Measurements from ENCODE around the gene IRAK3. TPM values are rescaled to one million over a fixed set of nuclear protein-coding genes. Genes with fewer than 3 reads are reported as not detected.

The IRAK3 gene
- total and polyA plus RNA-seq, 2 experiments from 2014 or later, result 0.53 to 1.8 TPM

GRCh38 chr12:66144791-66145754, 43.9 kb upstream of the IRAK3 start (continued):
- TF ChIP-seq ZNF331 (CRISPR knock-in tag; IDR thresholded peaks at IDR 0.05; ENCODE audit: low read depth) (no peak), STAT1 (IDR thresholded peaks at IDR 0.05; ENCODE audit: unreplicated experiment) (no peak), ZNF114 (CRISPR knock-in tag; IDR thresholded peaks at IDR 0.05) (no peak)

GRCh38 chr12:66149702-66150398, 39.2 kb upstream of the IRAK3 start:
- no peaks in the 10 kb centered on the region for H3K9me2 ChIP-seq (ENCODE audit: insufficient read depth)
- H3K27ac ChIP-seq (ENCODE audit: low read depth), result no peak overlapping the region
- no peaks in the 10 kb centered on the region for H3K79me2 ChIP-seq (replicated peaks; ENCODE audit: insufficient read depth)
- Mint-ChIP-seq H3K27me3 (ENCODE audit: insufficient read depth, low read depth, poor library complexity) (peaks cover 2% of the 10 kb centered on the region), H3K4me3 (no peak overlapping the region), H3K36me3 (ENCODE audit: low read depth) (peaks cover 6% of the 10 kb centered on the region; the same call in 2 of the 3 replicates), H3K27ac (no peak overlapping the region), H3K9me3 (no peaks in the 10 kb centered on the region), H3K4me1 (peaks cover 4% of the 10 kb centered on the region)
- no peaks in the 10 kb centered on the region for H4K20me1 ChIP-seq (replicated peaks; ENCODE audit: insufficient read depth)
- DNase-seq (ENCODE audit: low spot score) (peak; percentile 43), ATAC-seq (no peak)
- H3K4me3 ChIP-seq, result no peak overlapping the region
- no peaks in the 10 kb centered on the region for H3K36me3 ChIP-seq (ENCODE audit: insufficient read depth)
- H3K4me2 ChIP-seq, result no peak overlapping the region
- no peaks in the 10 kb centered on the region for H3K27me3 ChIP-seq (ENCODE audit: insufficient read depth)
- TF ChIP-seq ZNF114 (CRISPR knock-in tag; IDR thresholded peaks at IDR 0.05) (no peak), REST (IDR thresholded peaks at IDR 0.05; ENCODE audit: unreplicated experiment) (no peak), CTCF (conservative IDR thresholded peaks at IDR 0.05; ENCODE audit: low read depth in 2 of 2) (0 out of 4 replicates have a peak, but pooled peaks of 1 of the 2 experiments have one; percentile 10)
- H3F3A ChIP-seq (replicated peaks; ENCODE audit: low read depth), result no peaks in the 10 kb centered on the region
- peaks cover 2% of the 10 kb centered on the region; the same call in 1 of the 2 replicates for H3K4me1 ChIP-seq (ENCODE audit: insufficient read depth)
- H2AFZ ChIP-seq, result no peak overlapping the region
